GM23248 (cell line): Measurements from ENCODE around the gene EPHB3.

ENCODE experiments used
- EZH2 ChIP-seq: fragments of 200-600 bp; sonication (generic); IDR thresholded peaks from 2 replicates; pipeline ENCODE4 v1.6.1; 2018; ENCODE audit warnings: antibody characterized with exemption, mild to moderate bottlenecking; ENCODE audit not compliant: insufficient read depth, poor library complexity, severe bottlenecking
- EZH2phosphoT487 ChIP-seq: fragments of 200-600 bp; sonication (generic); IDR thresholded peaks from 2 replicates; pipeline ENCODE4 v1.6.1; 2018; ENCODE audit warnings: antibody characterized with exemption, moderate library complexity, mild to moderate bottlenecking, low read depth; ENCODE audit not compliant: insufficient read depth

GRCh38 chr3:184552863-184553262 is 8.7 kb upstream of the EPHB3 start:
- TF ChIP-seq EZH2: no peak
- TF ChIP-seq EZH2phosphoT487: no peak
